Rectal smooth muscle tissue (tissue), 1 donor: Measurements from ENCODE around the gene PPP2R3A.
"Not testable (repeated sequence)": the region's sequence is repeated elsewhere in the genome, so short reads cannot be mapped to it uniquely, and the experiment has no call there.

Source experiments
- H3K27ac ChIP-seq: one replicate; pipeline ENCODE4 v1.7.0; 2013; ENCODE audit warnings: low read depth, low read length, inconsistent platforms
- H3K27me3 ChIP-seq: one replicate; pipeline ENCODE4 v1.7.0; 2013; ENCODE audit warnings: low read length; ENCODE audit not compliant: control insufficient read depth, insufficient read depth
- H3K36me3 ChIP-seq: one replicate; pipeline ENCODE4 v1.7.0; 2013; ENCODE audit warnings: low read length; ENCODE audit not compliant: control insufficient read depth, insufficient read depth
- H3K4me1 ChIP-seq: one replicate; pipeline ENCODE4 v1.7.0; 2013; ENCODE audit warnings: low read length; ENCODE audit not compliant: control insufficient read depth, insufficient read depth
- H3K4me3 ChIP-seq: one replicate; pipeline ENCODE4 v1.7.0; 2013; ENCODE audit warnings: low read length
- H3K9ac ChIP-seq: one replicate; pipeline ENCODE4 v1.7.0; 2013; ENCODE audit warnings: low read length

PPP2R3A gene

GRCh38 chr3:136135039-136135802, 169.7 kb downstream of the PPP2R3A start:
- H3K4me1 ChIP-seq, result no peaks in the 10 kb centered on the region
- H3K36me3 ChIP-seq, result no peaks in the 10 kb centered on the region
- H3K4me3 ChIP-seq, result no peak overlapping the region
- no peak overlapping the region for H3K27ac ChIP-seq
- H3K27me3 ChIP-seq, result no peaks in the 10 kb centered on the region
- H3K9ac ChIP-seq, result no peak overlapping the region

- H3K4me1 ChIP-seq, result no peaks in the 10 kb centered on the region
- H3K27ac ChIP-seq, result no peak overlapping the region
- no peak overlapping the region for H3K9ac ChIP-seq
- no peaks in the 10 kb centered on the region for H3K27me3 ChIP-seq
- no peaks in the 10 kb centered on the region for H3K36me3 ChIP-seq
- no peak overlapping the region for H3K4me3 ChIP-seq
These were observed 170.9 kb downstream of the PPP2R3A start for GRCh38 chr3:136136454-136136853.

- no peak overlapping the region for H3K4me3 ChIP-seq
- no peaks in the 10 kb centered on the region for H3K27me3 ChIP-seq
- H3K27ac ChIP-seq, result no peak overlapping the region
- no peaks in the 10 kb centered on the region for H3K36me3 ChIP-seq
- peaks cover 7% of the 10 kb centered on the region for H3K4me1 ChIP-seq
- H3K9ac ChIP-seq, result no peak overlapping the region
These were observed 175.8 kb downstream of the PPP2R3A start for GRCh38 chr3:136141291-136141785.

- Histone ChIP-seq H3K9ac (no peak overlapping the region), H3K27ac (peak overlapping the region; percentile 23), H3K36me3 (no peaks in the 10 kb centered on the region), H3K4me3 (no peak overlapping the region), H3K4me1 (peaks cover 7% of the 10 kb centered on the region), H3K27me3 (no peaks in the 10 kb centered on the region)
These were observed 176.4 kb downstream of the PPP2R3A start for GRCh38 chr3:136141891-136142290.

GRCh38 chr3:136142592-136142991, 177.1 kb downstream of the PPP2R3A start:
- Histone ChIP-seq H3K9ac (no peak overlapping the region), H3K36me3 (no peaks in the 10 kb centered on the region), H3K4me3 (no peak overlapping the region), H3K27ac (peak overlapping the region; percentile 38), H3K27me3 (no peaks in the 10 kb centered on the region), H3K4me1 (peaks cover 7% of the 10 kb centered on the region)

GRCh38 chr3:136144397-136144796, 178.9 kb downstream of the PPP2R3A start:
- not testable (repeated sequence) for H3K36me3 ChIP-seq, H3K4me3 ChIP-seq, H3K4me1 ChIP-seq, H3K27ac ChIP-seq, H3K27me3 ChIP-seq, H3K9ac ChIP-seq

- Histone ChIP-seq H3K36me3 (peaks cover 10% of the 10 kb centered on the region), H3K27me3 (no peaks in the 10 kb centered on the region), H3K4me3 (no peak overlapping the region), H3K4me1 (peaks cover 17% of the 10 kb centered on the region), H3K9ac (no peak overlapping the region), H3K27ac (no peak overlapping the region)
These were observed 181.6 kb downstream of the PPP2R3A start for GRCh38 chr3:136146981-136147729.

GRCh38 chr3:136149667-136150066, 184.1 kb downstream of the PPP2R3A start:
- peaks cover 11% of the 10 kb centered on the region for H3K4me1 ChIP-seq
- no peak overlapping the region for H3K27ac ChIP-seq
- peaks cover 12% of the 10 kb centered on the region for H3K36me3 ChIP-seq
- H3K27me3 ChIP-seq, result no peaks in the 10 kb centered on the region
- no peak overlapping the region for H3K9ac ChIP-seq
- no peak overlapping the region for H3K4me3 ChIP-seq

GRCh38 chr3:136151219-136151618, 185.7 kb downstream of the PPP2R3A start:
- peaks cover 11% of the 10 kb centered on the region for H3K4me1 ChIP-seq
- no peak overlapping the region for H3K9ac ChIP-seq
- H3K4me3 ChIP-seq, result no peak overlapping the region
- H3K27me3 ChIP-seq, result no peaks in the 10 kb centered on the region
- H3K36me3 ChIP-seq, result peaks cover 12% of the 10 kb centered on the region
- no peak overlapping the region for H3K27ac ChIP-seq

- Histone ChIP-seq H3K9ac (no peak overlapping the region), H3K4me1 (peaks cover 11% of the 10 kb centered on the region), H3K27ac (no peak overlapping the region), H3K36me3 (peaks cover 12% of the 10 kb centered on the region), H3K27me3 (no peaks in the 10 kb centered on the region), H3K4me3 (no peak overlapping the region)
These were observed 186.8 kb downstream of the PPP2R3A start for GRCh38 chr3:136152176-136152843.

GRCh38 chr3:136152963-136153362, 187.4 kb downstream of the PPP2R3A start:
- Histone ChIP-seq H3K27ac (no peak overlapping the region), H3K9ac (no peak overlapping the region), H3K36me3 (peaks cover 12% of the 10 kb centered on the region), H3K4me3 (no peak overlapping the region), H3K27me3 (no peaks in the 10 kb centered on the region), H3K4me1 (peaks cover 11% of the 10 kb centered on the region)

GRCh38 chr3:136161516-136161915, 196.0 kb downstream of the PPP2R3A start:
- H3K27me3 ChIP-seq, result no peaks in the 10 kb centered on the region
- no peaks in the 10 kb centered on the region for H3K4me1 ChIP-seq
- no peak overlapping the region for H3K4me3 ChIP-seq
- no peak overlapping the region for H3K27ac ChIP-seq
- no peaks in the 10 kb centered on the region for H3K36me3 ChIP-seq
- no peak overlapping the region for H3K9ac ChIP-seq
